GM19467 (cell line): ENCODE measurements around the gene PDZD2.

Experiments used
- ATAC-seq: cut with Tn5 transposase; IDR thresholded peaks from one replicate; pipeline ENCODE4 v1.9.1; 2021; ENCODE audit warnings: mild to moderate bottlenecking, moderate library complexity; ENCODE audit not compliant: unreplicated experiment

Gene PDZD2

GRCh38 chr5:31860726-31861433 is 221.9 kb downstream of the PDZD2 start:
- no peak for ATAC-seq

DNA sequence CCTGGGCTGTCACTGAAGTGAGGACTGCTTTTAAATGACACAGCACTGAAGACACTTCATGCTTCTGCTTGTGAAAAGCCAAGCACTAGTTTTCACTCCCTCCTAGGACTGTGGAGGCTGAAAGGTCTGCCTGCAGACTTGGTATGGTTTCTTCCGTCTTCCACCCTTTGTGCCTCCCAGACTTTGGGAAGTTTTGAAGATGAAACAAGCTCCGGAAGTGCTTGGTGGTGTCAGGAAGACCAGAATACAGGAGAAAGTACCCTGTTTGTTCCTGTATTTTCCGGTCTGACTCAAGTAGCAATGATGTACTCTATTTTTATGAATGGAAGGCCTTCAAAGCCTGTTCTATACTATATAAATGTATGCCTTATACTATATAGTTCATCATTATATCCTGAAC is 222.7 kb downstream of the PDZD2 start:
- no peak for ATAC-seq

DNA sequence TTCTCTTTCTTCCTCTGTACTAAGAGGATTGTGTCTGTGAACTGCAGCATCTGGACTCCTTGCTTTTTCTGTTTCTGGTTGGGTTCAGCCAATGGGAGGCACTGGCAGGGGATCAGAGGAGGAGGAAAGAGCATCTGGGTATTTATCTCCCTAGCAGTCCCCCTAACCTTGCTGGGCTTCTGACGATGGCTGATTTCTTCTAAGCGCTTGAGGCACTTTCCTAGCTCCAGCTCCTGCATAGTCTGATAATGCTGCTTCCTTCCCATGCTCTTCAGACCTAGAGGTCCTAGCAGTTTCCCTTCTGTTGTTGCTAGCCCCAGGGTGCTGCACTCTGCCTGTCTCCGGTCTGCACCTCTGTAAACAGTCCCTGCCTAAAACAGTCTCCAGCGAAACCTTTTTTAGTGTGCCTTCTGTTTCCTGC is 225.1 kb downstream of the PDZD2 start:
- no peak for ATAC-seq

- no peak for ATAC-seq
Observed at GRCh38 chr5:31866166-31866565, 227.2 kb downstream of the PDZD2 start.

DNA sequence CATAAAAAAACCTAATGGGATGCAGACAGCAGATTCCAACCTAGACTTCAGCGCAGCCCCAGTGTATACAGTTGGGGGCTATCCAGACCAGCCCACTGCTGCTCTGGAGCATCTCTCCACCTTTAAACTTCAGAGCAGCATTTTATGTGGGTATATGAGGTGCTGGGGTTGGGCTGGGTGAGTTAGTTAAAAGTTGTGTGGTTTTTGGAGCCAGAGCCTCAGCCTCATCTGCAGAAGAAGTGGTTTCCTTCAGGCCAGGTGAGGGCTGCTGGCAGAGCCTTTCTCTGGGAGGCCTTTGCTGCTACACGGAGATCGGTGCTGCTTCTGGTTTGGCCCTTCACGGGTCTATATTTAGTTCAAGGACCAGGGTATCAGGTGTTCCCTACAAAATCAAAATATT is 228.3 kb downstream of the PDZD2 start:
- ATAC-seq, result no peak

DNA sequence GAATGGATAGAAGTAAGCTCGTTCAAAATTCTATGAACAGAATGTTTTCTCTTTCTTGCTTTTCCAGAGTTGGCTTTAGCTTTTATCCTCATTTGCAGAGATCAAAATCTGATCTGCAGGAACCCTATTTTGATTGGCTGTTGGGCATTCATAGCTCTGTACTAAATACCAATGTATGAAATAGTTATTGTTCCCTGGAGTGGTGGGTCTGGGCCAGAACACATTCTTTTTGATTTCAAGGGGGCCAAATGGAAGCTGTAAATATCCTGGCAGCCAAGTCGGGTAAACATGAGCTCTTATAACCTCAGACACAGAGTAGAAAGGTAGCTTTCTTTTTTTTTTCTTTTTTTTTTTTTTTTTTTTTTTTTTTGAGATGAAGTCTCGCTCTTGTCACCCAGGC is 241.5 kb downstream of the PDZD2 start:
- no peak for ATAC-seq

GRCh38 chr5:31884896-31885295 is 246.0 kb downstream of the PDZD2 start:
- no peak for ATAC-seq

GRCh38 chr5:31886206-31886605 is 247.3 kb downstream of the PDZD2 start:
- ATAC-seq, result no peak

DNA sequence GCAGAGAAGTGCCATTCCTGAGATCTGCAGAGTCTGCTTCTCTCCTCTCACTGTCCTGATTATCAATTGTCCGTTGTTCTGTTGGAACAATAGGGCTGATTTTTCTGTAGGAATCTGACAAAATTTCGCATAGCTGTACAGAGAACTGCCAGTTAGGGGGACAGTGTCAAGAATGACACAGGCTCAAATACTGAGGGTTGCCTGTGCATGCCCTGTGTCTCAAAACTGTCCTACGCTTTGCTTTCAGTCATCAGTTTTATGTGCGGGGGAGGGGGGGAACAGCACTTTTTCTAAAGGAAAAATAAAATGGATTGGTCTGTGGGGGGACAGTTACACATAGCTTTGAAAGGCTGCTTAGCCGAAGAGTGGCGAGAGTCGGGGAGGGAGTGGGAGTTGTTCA is 248.6 kb downstream of the PDZD2 start:
- ATAC-seq, result no peak

- no peak for ATAC-seq
Observed at GRCh38 chr5:31888564-31888963, 249.6 kb downstream of the PDZD2 start.

DNA sequence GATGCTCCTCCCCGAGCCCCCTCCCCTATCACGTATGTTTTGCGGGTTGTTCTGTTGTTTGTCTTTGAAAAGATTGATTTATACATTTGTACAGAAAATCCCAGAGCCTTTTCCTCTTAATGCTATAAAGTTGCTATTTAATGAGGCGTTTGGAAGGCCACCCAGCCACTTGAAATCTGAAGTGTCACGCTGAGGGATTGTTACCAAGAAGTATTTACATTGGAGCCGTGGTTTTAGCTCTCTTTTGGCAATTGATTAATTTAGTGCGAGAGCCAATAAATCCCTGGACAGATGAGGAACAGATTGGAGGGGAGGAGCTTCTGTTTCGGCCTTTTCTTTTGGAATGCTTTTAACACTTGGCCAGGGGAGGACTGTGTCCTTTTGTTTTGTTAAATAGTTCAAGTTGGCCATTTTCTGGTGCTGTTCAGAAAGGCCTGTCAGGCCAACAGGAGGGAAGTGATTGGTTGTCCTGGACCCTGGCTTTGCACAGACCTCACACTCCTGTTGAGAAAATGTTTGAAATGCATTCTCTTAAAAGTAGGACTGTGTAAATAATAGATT is 250.2 kb downstream of the PDZD2 start:
- ATAC-seq, result no peak

DNA sequence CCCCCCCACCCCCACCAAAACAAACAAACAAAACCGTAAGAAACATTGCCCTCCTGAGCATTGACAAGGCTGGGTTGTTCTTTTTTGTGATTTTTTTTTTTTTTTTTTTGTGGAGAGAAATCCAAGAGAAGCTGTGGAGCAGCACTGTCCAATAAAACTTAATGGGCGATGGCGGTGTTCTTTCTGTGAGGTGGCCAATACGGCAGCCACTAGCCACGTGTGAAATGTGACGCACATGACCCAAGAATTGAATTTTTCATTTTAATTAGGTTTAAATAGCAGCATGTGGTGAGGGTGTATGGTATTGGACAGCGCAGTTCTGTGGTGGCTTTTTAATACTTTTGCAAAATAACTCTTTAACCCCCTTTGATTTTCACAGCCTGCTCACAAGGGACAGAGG is 251.1 kb downstream of the PDZD2 start:
- ATAC-seq, result no peak

DNA sequence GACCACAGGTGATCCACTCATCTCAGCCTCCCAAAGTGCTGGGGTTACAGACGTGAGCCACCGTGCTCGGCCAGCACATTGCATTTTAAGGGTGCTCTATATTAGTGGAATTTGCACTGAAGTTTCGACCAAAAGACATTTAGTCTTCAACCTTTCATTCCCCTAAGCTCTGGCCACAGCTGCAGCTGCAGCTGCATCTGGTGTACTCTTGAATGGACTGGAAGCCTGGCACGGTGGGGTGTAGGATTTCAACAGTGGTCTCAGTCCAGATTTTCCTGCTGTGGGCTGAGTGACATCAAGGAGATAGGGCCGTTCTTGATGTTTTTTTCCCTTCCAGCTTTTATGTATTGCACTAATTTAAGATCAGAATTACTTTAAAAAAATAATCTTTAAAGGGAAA is 255.2 kb downstream of the PDZD2 start:
- no peak for ATAC-seq

DNA sequence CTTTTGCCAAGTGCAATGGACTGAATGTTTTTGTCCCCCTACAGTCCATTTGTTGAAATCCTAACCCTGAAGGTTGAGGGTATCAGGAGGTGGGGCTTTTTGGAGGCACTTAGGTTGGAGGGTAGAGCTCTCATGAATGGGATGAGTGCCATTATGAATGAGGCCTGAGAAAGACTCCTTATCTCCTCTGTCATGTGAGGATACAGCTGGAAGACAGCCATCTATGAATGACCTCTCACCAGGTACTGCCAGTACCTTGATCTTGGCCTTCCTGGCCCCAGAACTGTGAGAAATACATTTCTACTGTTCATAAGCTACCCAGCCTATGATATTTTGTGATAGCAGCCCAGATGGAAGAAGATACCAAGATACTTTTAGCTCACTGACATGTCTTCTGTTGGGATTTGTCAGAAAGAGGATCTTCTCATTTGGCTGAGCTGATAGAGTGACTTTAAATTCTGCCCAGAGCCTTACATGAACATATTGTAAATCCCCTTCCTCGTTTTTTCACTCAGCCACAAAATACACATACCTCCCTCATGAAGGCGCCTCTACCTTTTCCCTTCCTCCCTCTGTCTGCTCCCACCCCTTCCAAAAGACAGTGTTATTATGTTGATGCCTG is 256.4 kb downstream of the PDZD2 start:
- no peak for ATAC-seq

- no peak for ATAC-seq
Observed at GRCh38 chr5:31898036-31898632, 259.2 kb downstream of the PDZD2 start.

DNA sequence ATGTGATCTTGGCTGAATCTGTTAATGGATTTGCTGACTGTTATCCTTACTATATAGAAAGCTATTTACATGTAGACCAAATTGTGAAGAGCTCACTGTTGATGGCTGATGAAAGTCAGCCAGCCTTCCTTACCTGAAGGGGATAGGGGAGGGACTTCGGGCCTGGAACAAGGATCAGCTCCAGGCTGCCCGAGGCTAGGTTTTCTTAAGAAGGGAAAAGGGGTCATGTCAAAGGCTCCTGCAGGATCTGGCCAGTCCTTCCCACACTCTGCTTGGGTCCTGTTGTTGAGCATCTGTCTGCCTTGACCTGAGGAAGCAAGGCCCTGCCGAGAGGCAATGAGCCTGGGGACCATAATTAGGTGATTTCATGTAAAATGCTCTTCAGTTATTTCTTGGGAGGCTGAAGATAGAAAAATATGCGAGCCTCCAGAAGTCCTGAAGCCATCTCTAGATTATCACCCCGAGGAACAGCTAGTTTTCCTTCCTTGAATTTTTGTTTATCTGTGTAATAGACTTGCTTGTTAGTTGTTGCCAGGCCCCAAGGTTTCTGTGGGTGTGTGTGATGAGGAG is 261.4 kb downstream of the PDZD2 start:
- ATAC-seq, result no peak

- no peak for ATAC-seq
Observed at GRCh38 chr5:31901807-31902530, 263.0 kb downstream of the PDZD2 start.

- no peak for ATAC-seq
Observed at GRCh38 chr5:31908396-31908795, 269.5 kb downstream of the PDZD2 start.

DNA sequence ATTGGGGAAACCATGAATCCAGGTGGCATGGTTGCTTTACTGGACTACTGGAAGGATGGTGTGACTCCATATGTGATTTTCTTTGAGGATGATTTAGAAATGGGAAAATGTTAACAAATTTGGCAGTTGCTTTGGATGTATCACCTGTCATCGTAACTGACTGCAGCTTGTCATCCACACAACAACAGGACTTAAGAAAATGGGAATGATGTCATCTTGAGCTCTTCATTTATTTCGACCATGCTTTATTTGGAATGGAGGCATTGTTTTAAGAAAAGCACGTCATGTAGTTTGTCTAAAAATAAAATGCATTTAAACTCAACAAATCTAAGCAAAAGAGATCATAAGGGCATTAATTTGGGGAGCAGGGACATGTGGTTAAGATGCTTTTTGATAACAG is 270.1 kb downstream of the PDZD2 start:
- no peak for ATAC-seq

DNA sequence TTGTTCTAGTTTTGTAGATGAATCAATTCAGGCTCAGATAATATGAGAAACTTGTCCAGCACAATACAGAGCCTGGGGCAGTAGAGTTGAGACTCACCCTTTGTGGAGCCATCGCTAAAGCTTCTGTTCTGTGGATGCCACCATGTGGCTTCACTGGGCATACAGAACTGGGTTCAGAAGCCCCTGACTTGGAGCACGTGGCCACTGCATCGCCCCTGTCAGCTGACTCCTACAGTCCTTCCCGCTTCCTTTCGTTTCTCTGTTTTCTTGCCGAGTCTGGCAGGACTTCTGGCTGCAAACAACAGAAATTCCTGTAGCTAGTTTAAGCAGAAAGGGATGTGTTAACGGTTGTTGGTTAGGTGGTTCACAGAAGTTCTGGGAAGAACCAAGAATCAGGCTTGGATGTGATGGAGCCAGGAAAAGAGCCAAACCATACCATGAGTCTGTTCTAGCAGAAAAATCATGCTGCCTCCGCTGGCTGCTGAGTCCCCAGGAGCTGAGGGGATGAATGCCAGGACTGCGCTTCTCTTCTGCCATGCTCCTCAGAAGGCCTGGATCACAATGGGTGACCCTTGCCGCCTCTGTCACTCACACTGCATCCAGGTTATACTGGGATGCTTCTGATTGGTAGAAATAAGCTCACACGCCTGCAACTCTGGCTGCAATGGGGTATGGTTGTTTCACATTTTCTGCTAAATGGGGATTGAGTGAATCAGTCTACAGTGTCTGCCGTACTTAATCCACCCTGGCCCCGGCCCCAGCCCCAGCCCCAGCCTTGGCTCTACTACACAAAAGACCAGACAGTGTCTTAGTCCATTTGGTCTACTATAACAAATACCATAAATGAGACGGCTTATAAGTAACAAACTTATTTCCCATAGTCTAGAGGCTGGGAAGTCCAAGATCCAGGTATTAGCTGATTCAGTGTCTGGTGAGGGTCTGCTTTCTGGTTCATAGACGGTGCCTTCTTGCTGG is 272.6 kb downstream of the PDZD2 start:
- no peak for ATAC-seq
